GM21447 (cell line): ENCODE measurements around the gene PNPLA5.
"Not testable (repeated sequence)": the region's sequence is repeated elsewhere in the genome, so short reads cannot be mapped to it uniquely, and the experiment has no call there.

Experiments used
- ATAC-seq: cut with Tn5 transposase; IDR thresholded peaks from one replicate; pipeline ENCODE4 v1.9.1; 2021; ENCODE audit not compliant: unreplicated experiment

PNPLA5 gene, protein sequence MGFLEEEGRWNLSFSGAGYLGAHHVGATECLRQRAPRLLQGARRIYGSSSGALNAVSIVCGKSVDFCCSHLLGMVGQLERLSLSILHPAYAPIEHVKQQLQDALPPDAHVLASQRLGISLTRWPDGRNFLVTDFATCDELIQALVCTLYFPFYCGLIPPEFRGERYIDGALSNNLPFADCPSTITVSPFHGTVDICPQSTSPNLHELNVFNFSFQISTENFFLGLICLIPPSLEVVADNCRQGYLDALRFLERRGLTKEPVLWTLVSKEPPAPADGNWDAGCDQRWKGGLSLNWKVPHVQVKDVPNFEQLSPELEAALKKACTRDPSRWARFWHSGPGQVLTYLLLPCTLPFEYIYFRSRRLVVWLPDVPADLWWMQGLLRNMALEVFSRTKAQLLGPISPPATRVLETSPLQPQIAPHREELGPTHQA

DNA sequence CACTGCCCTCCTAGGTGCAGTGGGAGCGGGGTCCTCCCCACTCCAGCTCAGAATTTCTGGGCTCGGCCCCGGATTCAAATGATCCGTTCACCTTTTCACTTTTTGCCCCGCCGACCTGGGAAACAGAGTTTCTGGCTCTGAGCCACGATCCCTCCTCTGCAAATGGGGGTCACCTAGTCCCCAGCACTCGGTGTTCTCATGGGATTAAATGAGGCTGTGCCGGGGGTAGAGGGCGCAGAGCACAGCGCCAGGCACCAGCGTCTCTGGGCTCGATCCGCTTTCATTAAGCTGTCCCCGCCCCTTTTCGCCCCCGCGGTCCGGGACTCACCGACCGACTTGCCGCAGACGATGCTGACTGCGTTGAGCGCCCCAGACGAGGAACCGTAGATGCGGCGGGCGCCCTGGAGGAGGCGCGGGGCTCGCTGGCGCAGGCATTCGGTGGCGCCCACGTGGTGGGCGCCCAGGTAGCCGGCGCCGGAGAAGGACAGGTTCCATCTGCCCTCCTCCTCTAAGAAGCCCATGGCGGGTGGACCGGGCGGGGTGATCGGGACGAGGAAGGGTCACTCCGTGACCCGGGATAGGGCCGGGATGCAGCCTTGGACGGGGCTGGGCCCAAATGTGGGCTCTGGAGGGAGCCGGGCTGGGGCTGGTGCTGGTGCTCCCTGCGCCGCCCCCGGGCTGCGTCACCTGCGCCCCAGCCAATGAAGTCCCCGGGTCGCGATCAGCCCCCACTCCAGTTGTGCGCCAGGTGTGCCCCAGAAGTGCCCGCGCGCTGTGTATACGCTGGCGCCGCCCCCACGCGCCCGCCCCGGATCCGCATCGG, at the start of gene PNPLA5:
TSS of gene PNPLA5 (minus strand) at position 654 of the 823 bp plus-strand sequence. CDS start at position 521, 133 bp downstream.
- ATAC-seq = no peak

DNA sequence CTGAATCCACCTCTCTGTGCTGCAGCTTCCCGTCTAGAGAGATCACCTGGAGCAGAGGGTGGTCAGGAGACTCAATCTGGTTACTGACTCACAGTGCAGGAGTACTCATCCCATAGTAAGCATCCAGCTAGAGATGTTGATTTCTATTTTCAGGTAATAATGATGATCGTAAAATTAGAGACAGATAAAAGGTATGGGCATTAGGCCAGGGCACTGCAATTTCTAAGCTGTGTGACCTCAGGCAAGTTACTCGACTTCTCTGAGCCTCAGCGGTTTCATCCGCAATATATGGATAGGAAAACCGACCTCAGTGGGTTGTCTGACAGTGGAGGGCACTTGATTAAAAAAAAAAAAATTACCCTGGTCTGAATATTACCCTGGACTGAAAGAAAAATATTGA, 49.6 kb upstream of the PNPLA5 start:
- ATAC-seq = no peak

DNA sequence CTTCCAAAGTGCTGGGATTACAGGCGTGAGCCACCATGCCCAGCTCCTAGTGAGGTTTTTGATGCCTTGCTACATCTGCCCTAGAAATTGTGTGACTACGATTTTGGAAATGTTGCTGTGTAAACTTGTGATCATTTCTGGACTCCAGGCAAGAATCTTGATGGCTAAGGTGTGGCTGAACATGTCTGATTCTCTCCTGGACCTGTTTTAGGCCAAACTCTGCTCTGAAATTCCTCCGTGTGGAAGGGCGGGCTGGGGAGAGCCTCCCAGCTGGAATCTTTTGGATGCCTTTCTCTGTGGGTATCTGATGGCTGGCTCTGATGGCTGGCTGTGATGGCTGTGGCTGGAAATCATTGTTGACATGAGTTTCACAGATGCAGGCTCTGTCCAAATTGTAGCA, 40.0 kb upstream of the PNPLA5 start:
- no peak for ATAC-seq

DNA sequence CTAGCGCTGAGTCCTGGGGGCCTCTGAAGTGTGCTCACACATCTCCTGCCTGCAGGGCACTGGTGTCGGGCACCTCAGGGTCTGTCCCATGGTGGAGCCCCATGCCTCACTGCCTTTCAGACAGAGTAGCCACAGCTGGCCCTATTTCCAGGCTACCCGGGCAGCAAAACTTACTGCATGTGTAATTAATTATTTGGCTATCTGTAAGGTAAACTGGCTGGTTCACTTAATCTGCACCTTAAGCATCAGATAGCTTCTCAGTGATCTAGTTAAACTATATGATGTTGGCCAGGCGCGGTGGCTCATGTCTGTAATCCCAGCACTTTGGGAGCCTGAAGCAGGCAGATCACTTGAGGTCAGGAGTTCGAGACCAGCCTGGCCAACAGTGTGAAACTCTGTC, 37.1 kb upstream of the PNPLA5 start:
- no peak for ATAC-seq

DNA sequence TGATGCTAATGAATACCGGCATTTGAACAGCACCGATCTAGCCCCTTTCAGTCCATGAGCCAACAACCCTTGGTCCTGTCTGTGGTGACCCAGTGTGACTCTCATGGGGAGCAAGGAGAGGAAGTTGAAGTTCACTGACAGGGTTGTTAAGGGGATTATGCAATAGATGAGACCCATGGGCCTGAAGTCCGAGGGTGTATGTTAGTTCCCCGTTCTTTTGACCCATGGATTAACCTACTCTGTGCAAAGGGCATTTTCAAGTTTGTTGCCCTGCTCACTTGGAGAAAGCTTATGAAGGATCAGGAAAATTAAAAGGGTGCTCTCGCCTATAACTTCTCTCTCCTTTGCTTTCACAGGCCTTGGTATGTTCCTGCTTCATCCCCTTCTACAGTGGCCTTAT, 36.7 kb upstream of the PNPLA5 start:
- no peak for ATAC-seq

DNA sequence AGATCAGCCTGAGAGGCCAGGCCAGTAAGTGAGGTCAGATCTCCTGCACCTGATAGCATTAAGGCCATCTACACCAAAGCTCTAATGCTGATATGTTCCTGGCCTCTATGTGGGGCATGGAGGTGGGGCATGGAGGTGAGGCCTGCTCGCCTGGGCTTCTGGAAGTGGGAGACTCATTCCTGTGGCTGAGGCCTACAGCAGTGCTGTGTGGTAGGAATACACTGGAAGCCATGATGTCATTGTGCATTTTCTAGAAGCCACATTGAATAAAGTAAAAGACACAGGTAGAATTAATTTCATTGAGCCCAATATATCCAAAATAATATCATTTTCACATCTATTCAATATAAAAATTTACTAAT, 34.5 kb upstream of the PNPLA5 start:
- ATAC-seq = no peak

DNA sequence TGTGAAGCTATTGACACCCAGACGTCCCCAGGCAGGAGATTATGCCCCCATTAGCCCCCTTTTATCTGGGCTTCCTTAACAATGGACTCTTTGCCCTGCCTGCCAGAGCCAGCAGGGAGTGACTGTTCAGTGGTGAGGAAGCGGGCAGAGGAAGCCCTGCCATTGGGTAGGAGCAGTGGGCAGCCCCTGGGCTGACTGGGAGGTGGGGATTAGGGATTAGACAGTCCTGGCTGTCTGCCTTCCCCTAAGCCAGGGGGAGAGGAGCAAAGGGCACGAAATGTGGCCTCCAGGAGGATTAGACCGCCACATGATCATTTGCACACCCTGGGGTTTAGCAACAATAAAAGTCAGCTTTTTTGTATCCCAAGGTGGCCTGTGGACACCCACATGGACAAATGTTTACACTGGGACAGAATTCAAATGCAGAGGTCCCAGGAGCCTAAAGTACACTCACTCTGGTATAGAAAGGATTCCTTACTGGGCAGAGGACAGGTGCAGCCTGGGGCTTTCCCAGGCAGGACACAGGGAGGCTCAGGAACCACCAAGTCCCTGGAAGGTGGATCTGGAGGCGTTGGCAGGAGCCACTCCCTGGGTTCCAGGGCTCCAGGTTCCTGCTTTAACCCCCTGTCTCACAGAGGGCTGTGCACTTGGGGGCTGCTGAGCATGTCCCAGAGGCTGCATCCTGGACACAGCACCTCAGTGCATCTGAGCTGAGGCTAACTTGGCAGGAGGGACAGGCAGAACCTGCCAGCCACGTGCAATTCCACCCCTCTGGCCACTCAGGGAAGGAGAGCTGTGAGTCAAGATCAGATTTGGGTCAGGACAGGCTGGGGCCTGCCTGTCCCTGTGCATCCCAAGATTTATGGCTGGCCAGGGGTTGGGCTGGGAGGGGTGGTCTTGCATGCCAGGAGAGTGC, 33.9 kb upstream of the PNPLA5 start:
- ATAC-seq = no peak

DNA sequence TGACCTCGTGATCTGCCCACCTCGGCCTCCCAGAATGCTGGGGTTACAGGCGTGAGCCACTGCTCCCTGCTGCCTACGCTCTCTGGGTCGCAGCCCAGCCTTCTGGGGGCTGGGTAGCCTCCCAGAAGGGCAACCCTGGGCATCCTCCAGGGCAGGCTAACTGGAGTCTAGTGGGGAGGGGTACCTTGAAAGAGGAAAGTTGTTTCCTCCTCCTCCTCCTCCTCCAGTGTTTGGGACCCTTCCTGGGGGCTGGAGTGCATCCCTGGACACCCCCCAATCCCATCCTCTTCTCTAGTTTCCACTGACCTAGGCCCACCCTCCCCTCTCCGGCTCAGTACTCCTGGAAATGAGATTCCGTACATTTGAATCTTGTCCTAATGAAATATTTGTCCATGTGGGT, 33.1 kb upstream of the PNPLA5 start:
- ATAC-seq = no peak

DNA sequence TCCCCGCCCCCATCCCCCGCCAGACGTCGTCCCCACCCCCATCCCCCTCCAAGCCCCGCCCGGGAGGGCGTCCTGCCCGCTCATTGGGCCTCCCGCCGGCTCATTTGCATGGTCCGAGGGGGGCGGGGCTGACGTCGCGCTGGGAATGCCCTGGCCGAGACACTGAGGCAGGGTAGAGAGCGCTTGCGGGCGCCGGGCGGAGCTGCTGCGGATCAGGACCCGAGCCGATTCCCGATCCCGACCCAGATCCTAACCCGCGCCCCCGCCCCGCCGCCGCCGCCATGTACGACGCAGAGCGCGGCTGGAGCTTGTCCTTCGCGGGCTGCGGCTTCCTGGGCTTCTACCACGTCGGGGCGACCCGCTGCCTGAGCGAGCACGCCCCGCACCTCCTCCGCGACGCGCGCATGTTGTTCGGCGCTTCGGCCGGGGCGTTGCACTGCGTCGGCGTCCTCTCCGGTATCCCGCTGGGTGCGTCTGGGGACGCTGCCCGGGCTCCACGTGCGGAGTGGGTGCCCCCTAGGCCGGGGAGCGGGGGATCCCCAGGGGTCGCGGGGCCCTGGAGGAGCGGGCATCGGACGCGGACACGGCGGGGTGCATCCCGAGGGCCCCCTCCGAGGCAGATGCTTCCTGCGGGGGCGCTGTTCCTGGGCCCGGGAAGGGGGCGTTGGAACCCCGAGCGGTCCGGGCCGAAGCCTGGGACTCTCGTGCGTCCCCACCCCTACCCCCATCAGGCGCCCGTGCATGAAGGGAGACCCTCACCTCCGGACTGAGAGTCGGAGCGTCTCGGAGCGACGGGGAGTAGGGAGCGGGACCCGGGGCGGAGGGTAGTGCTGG, 32.0 kb upstream of the PNPLA5 start, which contains the start of gene PNPLA3:
TSS of gene PNPLA3 (plus strand) at position 175 of the 834 bp plus-strand sequence. CDS start at position 282, 107 bp downstream.
- ATAC-seq = no peak

DNA sequence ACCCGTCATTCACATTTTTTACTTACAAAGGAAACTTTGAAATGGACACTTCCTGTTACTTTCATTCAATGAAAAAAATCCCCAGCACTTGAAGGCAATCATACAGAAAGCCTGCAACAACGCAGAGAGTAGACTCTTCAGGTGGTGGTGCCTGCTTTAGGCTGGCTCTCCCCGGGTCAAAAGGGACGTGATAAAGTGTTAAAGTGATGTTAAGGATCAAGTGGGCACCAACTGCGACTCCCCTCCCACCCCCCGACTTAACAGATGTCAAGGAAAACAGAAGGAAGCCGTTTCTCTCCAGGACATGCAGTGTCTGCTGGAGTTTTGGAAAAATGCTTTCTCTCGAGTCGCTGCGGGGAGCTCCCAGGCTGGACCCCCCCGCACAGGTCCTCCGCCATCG, 31.4 kb upstream of the PNPLA5 start:
- ATAC-seq = no peak

DNA sequence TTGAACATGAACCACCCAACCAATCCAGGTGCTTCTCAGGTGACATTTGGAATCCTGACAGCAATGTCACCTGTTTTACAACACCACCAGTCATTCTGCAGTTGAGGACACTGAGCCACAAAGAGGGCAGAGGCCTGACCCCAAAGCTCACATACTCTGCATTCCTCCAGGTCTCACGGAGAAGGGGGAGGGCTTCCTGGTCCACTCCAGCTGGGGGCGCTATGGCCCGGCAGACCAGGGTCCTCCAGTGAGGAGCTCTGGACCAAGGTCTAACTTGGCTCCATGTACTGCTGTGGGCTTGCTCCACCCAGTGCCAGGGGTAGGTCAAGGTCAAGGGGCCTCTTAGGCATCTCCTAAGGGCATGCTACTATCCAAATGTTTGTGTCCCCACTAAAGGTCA, 30.3 kb upstream of the PNPLA5 start:
- ATAC-seq = no peak

DNA sequence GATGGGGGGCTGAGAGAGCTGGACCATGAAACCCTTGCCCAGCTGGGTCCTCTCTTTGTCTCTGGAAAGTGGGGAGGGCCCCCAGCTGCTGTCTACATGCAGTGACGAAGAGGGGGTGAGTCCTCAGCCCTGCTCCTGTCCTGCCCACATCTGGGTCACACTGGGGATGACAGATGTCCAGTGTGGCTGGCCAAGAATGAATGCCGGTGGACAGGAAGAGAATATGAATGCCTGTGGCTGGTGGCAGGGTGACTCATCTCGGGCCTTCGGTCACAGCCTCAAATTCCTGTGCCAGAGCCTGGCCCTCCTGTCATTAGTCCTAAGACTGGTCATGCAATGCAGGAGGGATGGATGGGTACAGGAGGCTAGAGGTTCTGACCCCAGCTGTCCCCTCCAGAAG, 29.6 kb upstream of the PNPLA5 start:
- ATAC-seq = no peak

DNA sequence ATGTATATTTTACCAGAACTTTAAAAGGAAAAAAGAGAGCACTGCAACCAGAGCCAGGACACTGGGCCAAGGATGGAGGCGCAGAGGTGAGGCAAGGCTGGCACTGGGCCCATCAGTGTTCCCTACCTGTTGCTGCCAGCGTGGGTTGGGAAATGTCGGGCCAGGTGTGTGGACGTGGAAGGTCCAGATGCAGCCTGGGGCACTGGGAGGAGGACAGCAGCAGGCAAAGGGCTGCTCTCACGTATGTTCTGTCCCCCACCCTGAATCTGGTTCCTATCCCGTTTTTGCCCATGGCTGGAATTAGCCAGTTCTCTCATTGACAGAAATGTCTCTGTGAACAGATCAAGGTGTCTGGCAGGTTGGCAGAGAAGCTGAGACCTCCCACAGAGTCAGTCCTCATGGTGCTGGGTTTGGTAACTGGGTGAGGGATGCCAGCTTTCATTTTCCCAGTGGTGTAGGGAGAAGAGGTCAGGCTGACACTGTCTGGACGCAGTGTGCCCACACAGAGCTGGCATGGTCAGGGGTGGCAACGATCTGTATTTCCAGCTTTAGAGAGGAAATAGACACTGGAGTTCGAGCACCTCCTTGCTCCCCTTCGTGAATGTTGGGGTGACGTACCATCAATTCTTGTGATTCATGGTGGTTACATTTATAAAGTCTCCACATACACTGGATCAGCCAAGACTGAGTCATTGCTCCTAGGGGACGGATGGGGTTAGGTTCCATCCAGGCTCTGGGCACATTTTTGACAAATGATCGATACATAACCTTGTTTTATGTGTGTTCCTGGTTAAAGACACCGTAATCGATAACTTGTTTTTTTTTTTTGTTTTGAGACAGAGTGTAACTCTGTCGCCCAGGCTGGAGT, 27.5 kb upstream of the PNPLA5 start:
- ATAC-seq = no peak

DNA sequence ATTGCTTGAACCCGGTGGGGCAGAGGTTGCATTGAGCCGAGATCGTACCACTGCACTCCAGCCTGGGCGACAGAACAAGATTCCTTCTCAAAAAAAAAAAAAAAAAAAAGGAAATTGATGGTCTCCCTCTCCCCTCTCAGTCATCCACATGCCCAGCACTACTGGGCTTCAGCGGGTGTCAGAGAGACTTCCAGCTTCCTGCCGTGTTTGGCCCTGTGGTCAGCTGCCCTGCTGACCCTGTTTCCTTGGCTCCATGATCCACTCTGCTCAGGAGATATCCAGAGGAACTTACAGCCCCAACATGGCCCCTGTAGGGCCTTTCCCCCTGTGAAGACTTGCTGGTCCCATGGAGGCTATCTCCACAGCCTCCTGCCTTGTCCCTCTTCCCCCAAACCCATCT, 25.7 kb upstream of the PNPLA5 start:
- no peak for ATAC-seq

DNA sequence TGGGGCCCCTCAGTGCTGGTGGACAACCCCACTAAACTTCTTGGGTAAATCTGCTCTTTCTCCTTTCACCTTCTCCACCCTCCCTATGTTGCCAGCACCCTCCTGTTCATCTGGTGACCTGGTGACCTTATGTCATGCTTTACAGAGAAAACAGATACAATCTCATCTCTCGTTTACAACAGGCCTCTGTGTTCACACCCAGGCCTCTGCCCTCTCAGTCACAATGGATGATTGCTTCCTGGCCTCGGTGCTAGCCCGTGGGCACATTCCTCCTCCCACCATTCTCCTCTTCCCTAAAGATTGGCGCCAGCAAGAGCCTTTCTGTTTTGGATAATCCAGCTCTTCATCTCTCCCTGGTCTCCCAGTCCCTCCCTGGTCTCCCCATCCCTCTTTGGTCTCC, 19.5 kb upstream of the PNPLA5 start:
- ATAC-seq = no peak

DNA sequence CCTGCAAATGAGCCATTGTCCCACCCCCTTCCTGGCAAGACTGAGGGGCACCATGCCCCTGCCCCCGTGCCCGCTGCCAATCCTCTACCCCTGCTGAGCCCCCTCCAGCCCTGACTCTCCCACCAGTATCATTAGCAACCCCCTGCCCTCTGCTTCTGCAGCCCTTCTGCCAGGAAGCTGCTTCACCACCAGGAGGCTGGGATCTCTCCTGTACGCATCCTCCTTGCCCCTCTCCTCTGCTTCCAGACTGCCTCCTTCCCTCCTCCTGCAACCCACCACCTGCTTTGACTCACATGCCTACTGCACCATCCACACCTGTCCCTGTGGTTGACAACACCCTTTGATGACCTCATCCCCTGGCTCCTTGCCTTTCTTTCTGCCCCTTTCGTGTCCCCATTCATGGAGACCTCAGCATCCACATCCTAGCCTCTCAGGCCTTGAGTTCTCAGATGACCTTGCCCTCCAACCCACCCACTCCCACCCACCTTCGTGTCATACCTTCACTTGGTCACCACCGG, 18.4 kb upstream of the PNPLA5 start:
- ATAC-seq = no peak

DNA sequence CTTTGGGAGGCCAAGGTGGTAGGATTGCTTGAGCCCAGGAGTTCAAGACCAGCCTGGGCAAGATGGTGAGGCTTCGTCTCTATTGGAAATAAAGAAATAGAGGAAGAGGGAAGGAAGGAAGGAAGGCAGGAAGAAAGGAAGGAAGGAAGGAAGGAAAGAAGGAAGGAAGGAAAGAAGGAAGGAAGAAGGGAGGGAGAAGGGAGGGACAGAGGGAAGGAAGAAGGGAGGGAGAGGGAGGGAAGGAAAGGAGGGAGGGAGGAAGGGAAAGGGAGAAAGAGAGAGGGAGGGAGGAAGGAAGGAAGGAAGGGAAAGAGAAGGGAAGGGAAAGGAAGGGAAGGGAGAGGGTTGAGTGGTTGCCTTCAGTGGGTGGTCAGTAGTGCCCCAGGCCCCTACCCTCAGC, 17.9 kb upstream of the PNPLA5 start:
- ATAC-seq = no peak

DNA sequence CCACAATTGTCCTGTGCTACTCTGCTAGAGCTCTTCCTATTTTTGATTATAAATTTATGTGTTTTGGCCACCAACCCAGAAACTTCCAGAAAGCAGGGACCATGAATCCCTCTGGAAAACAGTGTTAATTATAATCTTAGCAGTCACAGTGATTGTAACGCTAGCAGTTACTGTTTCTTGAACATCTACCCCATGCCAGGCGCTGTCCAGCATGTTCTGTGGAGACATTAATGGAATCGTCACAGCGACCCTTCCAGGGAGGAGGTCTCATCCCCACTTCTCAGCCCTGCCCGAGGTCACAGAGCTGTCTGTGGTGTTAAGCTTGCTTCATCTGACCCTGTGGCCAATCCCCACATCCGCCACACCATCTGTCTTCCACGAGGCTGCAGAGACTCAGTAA, 13.9 kb upstream of the PNPLA5 start:
- no peak for ATAC-seq

DNA sequence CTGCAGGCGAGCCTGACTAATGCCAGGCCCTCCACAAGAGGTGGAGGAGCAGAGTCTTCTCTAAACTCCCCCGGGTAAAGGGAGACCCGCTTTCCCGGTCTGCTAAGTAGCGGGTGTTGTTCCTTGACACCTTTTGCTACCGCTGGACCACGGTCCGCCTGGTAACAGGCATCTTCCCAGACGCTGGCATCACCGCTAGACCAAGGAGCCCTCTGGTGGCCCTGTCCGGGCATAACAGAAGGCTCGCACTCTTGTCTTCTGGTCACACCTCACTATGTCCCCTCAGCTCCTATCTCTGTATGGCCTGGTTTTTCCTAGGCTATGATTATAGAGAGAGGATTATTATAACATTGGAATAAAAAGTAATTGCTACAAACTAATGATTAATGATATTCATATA, 12.6 kb upstream of the PNPLA5 start:
- ATAC-seq = not testable (repeated sequence)
